NT2/D1 (cell line): ENCODE measurements around the gene POU3F1.

Experiments used
- SUZ12 ChIP-seq: IDR thresholded peaks from 2 replicates; pipeline ENCODE4 v1.6.1; 2011; ENCODE audit not compliant: insufficient read length, insufficient read depth; ENCODE audit errors: extremely low read depth
- YY1 ChIP-seq: IDR thresholded peaks from 2 replicates; pipeline ENCODE4 v1.6.1; 2011; ENCODE audit not compliant: insufficient read length, insufficient read depth
- ZNF274 ChIP-seq: IDR thresholded peaks from 2 replicates; pipeline ENCODE4 v1.6.1; 2011; ENCODE audit warnings: mild to moderate bottlenecking, low read depth, low read length

- no peak for TF ChIP-seq ZNF274
- TF ChIP-seq YY1: no peak
- TF ChIP-seq SUZ12: no peak
Measured at GRCh38 chr1:38046884-38047602, 450 bp upstream of the POU3F1 start.
